LNCaP clone FGC (cell line): Measurements from ENCODE around the gene SCYL1.
A peak's percentile ranks its signal among the peaks of the same experiment; 100 is the strongest.

ENCODE experiments used
- DNase-seq: peaks from one replicate; pipeline ENCODE4 v3.0.0-alpha.2; 2011; ENCODE audit warnings: low read depth
- H3K4me3 ChIP-seq: 2 replicates; pipeline ENCODE4 v1.5.1; 2011; ENCODE audit warnings: mild to moderate bottlenecking, low read depth, low read length, control low read depth
- TF ChIP-seq, protein P1 (sequence below): IDR thresholded peaks from 2 replicates; pipeline ENCODE4 v1.5.1; 2012; ENCODE audit warnings: mild to moderate bottlenecking; ENCODE audit not compliant: control insufficient read depth, insufficient read depth; ENCODE audit errors: extremely low read depth

The SCYL1 gene

DNA sequence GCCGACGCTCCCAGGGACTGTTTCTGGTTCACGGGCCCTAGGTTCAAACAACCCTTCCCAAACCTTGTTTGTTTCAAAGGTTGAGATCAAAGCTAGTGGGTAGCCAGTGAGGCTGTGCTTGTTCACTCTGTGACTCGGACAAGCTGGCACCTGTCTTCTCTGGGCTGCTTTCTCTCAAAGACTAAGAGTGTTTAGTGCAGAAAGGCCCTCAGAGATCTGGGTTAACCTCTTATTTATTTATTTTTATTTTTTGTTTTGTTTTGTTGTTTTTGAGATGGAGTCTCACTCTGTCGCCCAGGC lies 39.0 kb upstream of the SCYL1 start:
- no peak overlapping the region for H3K4me3 ChIP-seq
- no peak for DNase-seq
- TF ChIP-seq, protein P1, sequence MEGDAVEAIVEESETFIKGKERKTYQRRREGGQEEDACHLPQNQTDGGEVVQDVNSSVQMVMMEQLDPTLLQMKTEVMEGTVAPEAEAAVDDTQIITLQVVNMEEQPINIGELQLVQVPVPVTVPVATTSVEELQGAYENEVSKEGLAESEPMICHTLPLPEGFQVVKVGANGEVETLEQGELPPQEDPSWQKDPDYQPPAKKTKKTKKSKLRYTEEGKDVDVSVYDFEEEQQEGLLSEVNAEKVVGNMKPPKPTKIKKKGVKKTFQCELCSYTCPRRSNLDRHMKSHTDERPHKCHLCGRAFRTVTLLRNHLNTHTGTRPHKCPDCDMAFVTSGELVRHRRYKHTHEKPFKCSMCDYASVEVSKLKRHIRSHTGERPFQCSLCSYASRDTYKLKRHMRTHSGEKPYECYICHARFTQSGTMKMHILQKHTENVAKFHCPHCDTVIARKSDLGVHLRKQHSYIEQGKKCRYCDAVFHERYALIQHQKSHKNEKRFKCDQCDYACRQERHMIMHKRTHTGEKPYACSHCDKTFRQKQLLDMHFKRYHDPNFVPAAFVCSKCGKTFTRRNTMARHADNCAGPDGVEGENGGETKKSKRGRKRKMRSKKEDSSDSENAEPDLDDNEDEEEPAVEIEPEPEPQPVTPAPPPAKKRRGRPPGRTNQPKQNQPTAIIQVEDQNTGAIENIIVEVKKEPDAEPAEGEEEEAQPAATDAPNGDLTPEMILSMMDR = no peak

DNA sequence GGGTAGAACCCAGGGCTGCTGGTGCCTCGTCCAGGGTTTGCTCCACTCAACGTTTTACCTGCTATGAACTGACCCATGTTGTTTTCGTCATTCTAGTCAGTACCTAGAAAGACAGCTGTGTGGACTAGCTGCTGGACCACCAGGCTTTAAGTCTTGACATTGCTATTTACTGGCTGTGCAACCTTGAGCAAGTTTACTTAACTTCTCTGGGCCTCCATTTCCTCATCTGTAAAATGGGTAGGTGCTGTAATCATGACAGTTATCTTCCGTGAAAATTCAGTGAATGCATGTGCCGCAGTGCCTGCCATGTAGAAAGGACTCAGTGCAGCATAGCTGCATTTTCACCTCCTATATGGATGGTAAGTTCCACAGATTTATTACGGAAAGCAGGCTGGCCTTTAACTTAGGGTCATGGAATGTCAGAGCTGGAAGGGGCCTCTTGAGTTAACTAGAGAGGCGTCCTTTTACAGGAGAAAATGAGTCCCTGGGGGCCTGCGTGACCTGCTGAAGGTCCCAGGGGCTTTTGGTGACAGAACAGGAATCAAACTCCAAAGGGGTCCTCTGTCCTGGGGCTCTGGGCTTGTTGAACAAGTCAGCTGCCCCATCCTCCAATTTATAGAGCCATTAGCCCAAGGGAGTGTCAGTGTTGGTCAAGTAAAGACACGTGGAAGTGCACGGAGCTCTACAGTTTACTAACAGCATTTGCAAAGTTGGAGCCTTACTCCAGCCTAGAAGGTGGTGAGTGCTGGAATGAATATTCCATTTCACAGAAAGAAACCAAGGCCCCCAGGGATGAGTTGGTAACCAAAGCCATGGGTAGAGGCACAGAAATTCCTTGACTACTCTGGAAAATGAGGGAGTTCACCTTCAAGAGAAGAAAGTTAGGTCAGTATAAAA lies 38.1 kb upstream of the SCYL1 start:
- H3K4me3 ChIP-seq = no peak overlapping the region
- no peak for DNase-seq
- TF ChIP-seq, protein P1 = no peak

DNA sequence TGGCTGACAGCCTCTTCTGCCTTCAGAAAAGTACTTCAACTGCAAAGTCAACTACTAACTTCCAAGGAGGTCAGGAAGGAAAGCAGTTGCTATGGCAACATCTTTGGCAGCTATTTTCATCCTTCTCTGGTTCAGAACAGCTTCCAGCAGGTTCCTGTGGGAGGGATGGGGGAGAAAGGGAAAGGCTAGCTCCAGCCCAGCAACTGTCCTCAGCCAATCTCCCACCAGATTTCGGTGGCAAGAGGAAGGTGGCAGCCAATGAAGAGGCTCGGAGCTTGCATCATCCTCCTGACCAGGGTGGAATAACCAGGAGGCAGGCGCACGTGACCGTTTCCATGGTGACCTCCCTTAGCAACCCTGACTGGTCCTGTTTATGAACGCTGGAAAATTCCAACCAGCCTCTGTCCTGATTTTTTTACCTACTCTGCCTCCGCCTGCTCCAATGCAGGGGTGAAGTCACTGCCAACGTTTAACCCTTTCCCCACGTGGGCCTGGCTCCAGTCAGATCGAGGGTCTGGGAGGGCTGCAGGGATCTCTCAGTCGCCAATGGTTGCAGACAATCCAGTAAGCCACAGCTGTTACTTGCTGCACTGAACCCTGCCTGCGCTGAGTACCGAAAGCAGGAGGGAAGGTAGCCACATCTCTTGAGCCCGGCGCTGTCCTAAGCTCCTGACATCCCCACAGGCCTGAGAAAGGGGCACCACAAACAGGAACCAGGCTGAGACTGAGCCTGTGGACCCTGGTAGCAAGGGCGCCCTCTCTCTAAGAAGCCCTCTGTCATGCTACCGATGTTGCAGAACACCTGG lies 37.2 kb upstream of the SCYL1 start:
- H3K4me3 ChIP-seq = no peak overlapping the region; the same call in 1 of the 2 replicates
- DNase-seq = peak; percentile 100
- TF ChIP-seq, protein P1 = 0 out of 2 replicates have a peak, but pooled peaks have one; percentile 8

DNA sequence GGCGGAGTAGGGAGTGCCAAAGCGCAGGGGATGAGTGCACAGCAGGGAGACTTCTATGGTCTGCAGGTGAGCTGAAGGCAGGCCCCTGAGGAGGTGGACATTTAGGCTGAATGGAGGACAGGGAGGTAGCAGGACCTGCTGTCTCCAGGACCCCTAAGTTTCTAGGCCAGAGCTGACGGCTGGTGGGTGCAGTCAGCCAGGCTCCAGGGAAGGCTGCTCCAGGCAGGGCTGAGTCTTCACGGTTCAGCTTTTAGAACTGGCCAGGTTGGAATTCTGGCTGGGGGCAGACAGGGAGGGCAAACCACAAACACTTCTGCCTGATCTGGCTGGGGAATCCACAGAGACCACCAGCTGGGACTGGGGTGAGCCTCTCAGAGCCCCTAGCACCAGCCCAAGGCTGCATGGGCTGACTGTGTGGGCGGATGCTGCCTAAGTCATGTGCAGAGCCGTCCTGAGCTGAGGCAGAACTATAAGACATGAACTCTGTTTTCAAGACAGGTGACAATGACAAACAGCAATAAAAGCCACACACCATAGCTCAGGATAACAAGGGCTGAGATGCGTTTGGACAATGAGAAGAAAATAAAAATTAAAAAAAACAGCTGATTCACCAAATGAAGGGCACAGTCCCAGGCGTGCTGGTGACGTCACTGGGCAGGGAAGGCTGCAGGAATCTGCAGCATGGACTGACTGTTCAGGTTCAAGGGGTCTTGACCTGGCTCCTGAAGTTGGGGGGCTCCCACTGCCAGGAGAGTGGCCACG lies 36.4 kb upstream of the SCYL1 start:
- TF ChIP-seq, protein P1 = no peak
- H3K4me3 ChIP-seq = no peak overlapping the region; the same call in 1 of the 2 replicates
- no peak for DNase-seq

DNA sequence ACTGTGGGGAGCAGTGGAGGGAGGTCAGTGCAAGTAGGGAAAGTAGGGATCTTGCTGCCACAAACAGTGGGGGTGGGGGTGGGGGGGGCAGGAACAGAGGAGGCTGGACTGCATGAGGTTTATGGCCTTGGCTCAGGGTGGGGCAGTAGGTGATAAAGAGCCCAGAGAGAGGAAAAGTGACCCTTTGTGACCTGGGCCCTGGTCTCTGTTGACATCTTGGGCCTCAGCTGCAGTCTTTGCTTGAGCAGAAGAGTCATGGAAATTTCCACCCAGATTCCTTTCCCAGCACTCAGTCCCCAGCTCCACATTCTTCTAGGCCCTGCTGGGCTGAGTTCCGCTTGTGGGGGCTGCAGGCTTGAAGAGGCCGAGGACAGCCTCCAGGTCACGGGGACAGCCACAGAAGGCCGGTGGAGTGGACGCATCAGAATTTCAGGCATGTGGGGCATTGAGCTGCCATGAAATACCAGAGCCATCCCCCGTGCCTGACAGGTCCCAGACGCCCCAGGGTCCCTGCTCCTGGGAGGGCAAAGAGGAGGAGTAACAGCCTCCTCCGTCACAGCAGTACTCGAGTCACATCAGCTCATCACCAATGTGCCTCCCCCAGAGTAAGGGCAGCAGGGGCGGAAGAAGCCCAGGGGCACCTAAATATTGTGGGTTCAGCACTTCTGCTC lies 35.7 kb upstream of the SCYL1 start:
- no peak for DNase-seq
- no peak overlapping the region for H3K4me3 ChIP-seq
- TF ChIP-seq, protein P1 = no peak

DNA sequence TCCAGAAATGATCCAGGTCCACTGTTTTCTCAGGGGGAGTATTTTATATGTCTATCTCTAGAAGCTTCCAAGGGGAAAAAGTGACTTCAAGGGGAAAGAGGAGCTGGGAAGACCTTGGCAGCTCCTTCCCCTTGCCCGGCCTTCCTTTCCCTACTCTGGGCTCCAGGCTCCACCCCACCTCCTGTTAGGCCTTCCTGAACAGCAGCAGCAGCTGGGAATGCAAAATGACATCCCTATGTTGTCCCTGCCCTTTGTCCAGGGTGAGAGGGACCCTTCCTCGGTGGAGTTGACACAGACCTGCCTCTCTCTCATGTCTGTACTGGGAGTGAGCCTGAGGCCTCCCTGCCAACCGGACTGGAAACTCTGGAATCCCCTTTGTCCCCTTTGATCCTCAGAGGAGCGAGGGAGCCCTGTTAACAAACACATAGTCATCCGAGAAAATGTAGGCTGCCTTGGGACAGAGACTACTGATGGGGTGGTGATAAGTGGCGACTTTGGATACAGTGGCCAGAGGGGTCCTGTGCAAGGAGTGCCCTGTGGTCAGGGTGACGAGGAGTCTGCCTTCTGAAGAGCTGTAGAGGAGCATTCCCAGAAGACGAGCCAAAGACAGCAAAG lies 35.1 kb upstream of the SCYL1 start:
- no peak for DNase-seq
- TF ChIP-seq, protein P1 = no peak
- no peak overlapping the region for H3K4me3 ChIP-seq
